Stomach (tissue), 9 donors: ENCODE measurements around the gene DCAF11. TPM values are rescaled to one million over a fixed set of nuclear protein-coding genes. Genes with fewer than 3 reads are reported as not detected.
A peak's percentile ranks its signal among the peaks of the same experiment; 100 is the strongest.

ENCODE experiments used
- DNase-seq, 2 donors: peaks; one replicate each; pipeline versions ENCODE4 v3.0.0 to v3.0.0-alpha.2; 2013 to 2019
- H3K27ac ChIP-seq, 5 donors: fragments of 200-600 bp in 4 of 5; sonication (generic) in 4 of 5; one replicate each; pipeline ENCODE4 v1.5.1; 2013 to 2019; ENCODE audit warnings: mild to moderate bottlenecking in 1 of 5, moderate library complexity in 1 of 5
- H3K27me3 ChIP-seq, 3 donors: fragments of 200-600 bp; sonication (generic); one replicate each; pipeline ENCODE4 v1.5.1; 2017 to 2019; ENCODE audit warnings: mixed run types in 1 of 3
- H3K36me3 ChIP-seq, 4 donors: fragments of 200-600 bp; sonication (generic); 1 replicate in 3 of 4; 2 replicates in 1 of 4; pipeline ENCODE4 v1.5.1; 2016 to 2019
- H3K4me1 ChIP-seq, 4 donors: fragments of 200-600 bp; sonication (generic); one replicate each; pipeline ENCODE4 v1.5.1; 2016 to 2019
- H3K4me3 ChIP-seq, 4 donors: fragments of 200-600 bp; sonication (generic) in 3 of 4; one replicate each; pipeline ENCODE4 v1.5.1; 2016 to 2019; ENCODE audit warnings: mild to moderate bottlenecking in 1 of 4
- H3K9me3 ChIP-seq, 4 donors: fragments of 200-600 bp; sonication (generic); one replicate each; pipeline ENCODE4 v1.5.1; 2016 to 2019
- CTCF ChIP-seq, 7 experiments: fragments of 450-650 bp in 4 of 7; fragments of 200-600 bp in 3 of 7; sonication (generic) in 3 of 7; IDR thresholded peaks; one replicate each; pipeline ENCODE4 v1.5.1; 2016 to 2019; ENCODE audit warnings: antibody characterized with exemption in 7 of 7, control low read depth in 2 of 7, mild to moderate bottlenecking in 1 of 7
- EP300 ChIP-seq: sonication (generic); formaldehyde crosslinking; IDR thresholded peaks from one replicate; pipeline ENCODE4 v1.6.1; 2017; ENCODE audit warnings: antibody characterized with exemption
- POLR2A ChIP-seq, 4 donors: fragments of 450-650 bp; IDR thresholded peaks; one replicate each; pipeline ENCODE4 v1.6.1; 2016; ENCODE audit warnings: antibody characterized with exemption in 4 of 4, control low read depth in 2 of 4, mild to moderate bottlenecking in 1 of 4, moderate library complexity in 1 of 4
- POLR2AphosphoS5 ChIP-seq, 3 donors: sonication (generic); formaldehyde crosslinking; IDR thresholded peaks; one replicate each; pipeline ENCODE4 v1.6.1; 2016; ENCODE audit warnings: antibody characterized with exemption in 3 of 3
- WGBS, 5 donors: extraction: QIAGEN DNeasy Blood & Tissue Kit in 3 of 5; methylation state at CpG; one replicate each; pipeline versions ENCODE4 v1.1.5 to v1.1.7; 2013 to 2018; 5-methylcytosine and 5-hydroxymethylcytosine counted together
- intact Hi-C: fragments of 100-400 bp; cut with DNase I; formaldehyde crosslinking; loops from one replicate; pipeline ENCODE4 v1.15.1; 2023; ENCODE audit warnings: low total_unique reads
- polyA plus RNA-seq, 3 donors: library from polyadenylated mRNA; stranded (reverse); fragments of 200-250 nt; gene quantifications; one replicate each; pipeline ENCODE4 v1.2.3, GENCODE V29; 2013
- total RNA-seq, 5 donors: library from RNA; depleted of rRNA; stranded (reverse); fragments of >200 nt; gene quantifications; one replicate each; pipeline versions ENCODE4 v1.1.0 to v1.2.3, GENCODE V29; 2014 to 2016
- donor health status: healthy with polysubstance abuse.
- donor health status: Bipolar disorder and iron deficiency.
- donor health status: healthy.

Gene DCAF11
- total and polyA plus RNA-seq, 8 donors = 27.7 to 396 (median 65.4) TPM

- WGBS, 5 donors = 94 to 95% (median 94%) methylated on average over 5 of the region's 5 CpGs
- Histone ChIP-seq H3K9me3 (no peaks in the 10 kb centered on the region), H3K27ac (peak within 1 kb of the TSS in 3 of 5 donors; percentile 29 to 59 (median 47)), H3K36me3 (no peaks in the 10 kb centered on the region), H3K27me3 (no peaks in the 10 kb centered on the region), H3K4me1 (peaks cover 1 to 28% (median 25%) of the 10 kb centered on the region in 4 donors), H3K4me3 (no peak within 1 kb of the TSS)
- intact Hi-C loops = no loop called here
- DNase-seq = no peak
- TF ChIP-seq CTCF (IDR thresholded peaks at IDR 0.05) = no peak
- TF ChIP-seq POLR2A (IDR thresholded peaks at IDR 0.05) = no peak
- no peak for TF ChIP-seq POLR2AphosphoS5 (IDR thresholded peaks at IDR 0.05)
- no peak for TF ChIP-seq EP300
These were observed 15.8 kb downstream of the DCAF11 start, which contains the start of gene FITM1 for GRCh38 chr14:24130380-24130716. Gene FITM1 (plus strand): TSS chr14:24130659. CDS start chr14:24131564, 905 bp downstream.

- Histone ChIP-seq H3K9me3 (no peaks in the 10 kb centered on the region), H3K36me3 (no peaks in the 10 kb centered on the region), H3K4me3 (no peak overlapping the region), H3K27ac (peak overlapping the region in 3 of 5 donors; percentile 29 to 59 (median 47)), H3K4me1 (peaks cover 4 to 32% (median 29%) of the 10 kb centered on the region in 4 donors), H3K27me3 (no peaks in the 10 kb centered on the region)
- TF ChIP-seq POLR2AphosphoS5 (IDR thresholded peaks at IDR 0.05) (no peak), POLR2A (IDR thresholded peaks at IDR 0.05) (no peak), EP300 (no peak), CTCF (IDR thresholded peaks at IDR 0.05) (no peak)
- WGBS, 5 donors = 46 to 58% (median 58%) methylated on average over 5 to 7 of the region's 7 CpGs
- intact Hi-C loops = no loop called here
- DNase-seq = peak in 1 of 2 donors; percentile 64
These were observed 16.4 kb downstream of the DCAF11 start for GRCh38 chr14:24130717-24131548.

- intact Hi-C loops = no loop called here
- peak overlapping the region in 3 of 5 donors; percentile 29 to 59 (median 47) for H3K27ac ChIP-seq
These were observed 17.0 kb downstream of the DCAF11 start for GRCh38 chr14:24131549-24131966.

More at GRCh38 chr14:24131549-24131966, 17.0 kb downstream of the DCAF11 start:
- Histone ChIP-seq H3K27me3 (no peaks in the 10 kb centered on the region), H3K36me3 (no peaks in the 10 kb centered on the region), H3K4me1 (peaks cover 4 to 34% (median 31%) of the 10 kb centered on the region in 4 donors), H3K4me3 (no peak overlapping the region), H3K9me3 (no peaks in the 10 kb centered on the region)
- no peak for DNase-seq
- 82 to 89% (median 85%) methylated on average over 8 to 15 of the region's 15 CpGs for WGBS, 5 donors
- TF ChIP-seq POLR2A (IDR thresholded peaks at IDR 0.05) (no peak), POLR2AphosphoS5 (IDR thresholded peaks at IDR 0.05) (no peak), CTCF (IDR thresholded peaks at IDR 0.05) (no peak), EP300 (no peak)
